SU-DHL-6 (cell line): ENCODE measurements around the gene CDH13.

ENCODE experiments used
- CTCF ChIP-seq: fragments of 200-600 bp; sonication (generic); IDR thresholded peaks from one replicate; pipeline ENCODE4 v1.5.1; 2017; ENCODE audit warnings: antibody characterized with exemption, mild to moderate bottlenecking, low read length, moderate library complexity; ENCODE audit not compliant: insufficient read depth, poor library complexity, severe bottlenecking
- EZH2phosphoT487 ChIP-seq: fragments of 200-600 bp; sonication (generic), shearing (Covaris generic); conservative IDR thresholded peaks from 2 replicates; pipeline ENCODE4 v1.6.1; 2018; ENCODE audit warnings: mild to moderate bottlenecking, antibody characterized with exemption, low read length, moderate library complexity, mixed read lengths

GRCh38 chr16:83714286-83714685 lies 1087.5 kb downstream of the CDH13 start:
- TF ChIP-seq CTCF (no peak), EZH2phosphoT487 (no peak)
